Measurements from ENCODE around the gene CD44. TPM values are rescaled to one million over a fixed set of nuclear protein-coding genes. Genes with fewer than 3 reads are reported as not detected.

Gene CD44
- total RNA-seq, 4 donors from 2014 or later, result 164 to 302 (median 189) TPM

DNA sequence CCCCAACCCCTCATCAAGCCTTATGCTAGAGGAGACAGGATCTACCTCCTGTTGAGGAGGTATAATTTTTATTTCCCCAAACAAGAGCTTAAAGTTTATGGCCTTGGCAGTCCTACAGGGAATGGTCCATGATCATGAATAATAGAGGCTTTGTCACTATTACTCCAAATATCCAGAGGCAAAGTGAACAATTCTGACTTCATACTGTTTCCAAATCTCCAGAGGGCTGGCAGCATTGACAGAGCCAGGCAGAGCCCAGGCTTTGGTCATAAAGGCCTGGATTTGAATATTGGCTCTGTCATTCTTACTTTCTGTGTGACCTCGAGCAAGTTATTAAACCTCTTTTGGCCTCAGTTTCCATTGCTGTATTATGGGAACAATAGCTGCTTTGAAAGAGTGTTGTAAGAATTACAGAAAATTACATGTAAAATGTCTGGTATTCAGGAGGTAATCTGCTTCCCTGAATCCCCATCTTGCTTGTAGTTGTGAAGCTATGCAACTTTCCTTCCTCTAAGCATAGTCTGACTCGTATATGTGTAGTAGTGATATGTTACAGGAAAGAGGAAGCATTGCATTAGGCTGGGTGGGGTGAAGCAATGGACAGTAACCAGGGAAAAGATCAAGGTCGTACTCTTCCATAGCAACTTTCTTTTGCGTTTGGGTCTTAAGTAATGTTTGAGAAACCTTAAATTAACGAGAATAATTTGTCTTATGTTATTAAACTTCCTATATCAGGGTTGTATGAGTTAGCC, 88.8 kb downstream of the CD44 start:
- Histone ChIP-seq H3K4me1 (peaks cover 27 to 32% of the 10 kb centered on the region in 2 donors), H3K27me3 (no peaks in the 10 kb centered on the region), H3K9me3 (no peaks in the 10 kb centered on the region), H3K4me3 (replicated peaks in 1 of 3) (no peak overlapping the region), H3K27ac (no peak overlapping the region), H3K36me3 (peaks cover 0 to 4% of the 10 kb centered on the region in 2 donors)
- TF ChIP-seq CTCF (IDR thresholded peaks at IDR 0.05) (no peak), POLR2A (IDR thresholded peaks at IDR 0.05) (no peak)
- no peak for DNase-seq
- 89 to 90% methylated on average over 5 of the region's 5 CpGs for WGBS, 2 donors
- intact Hi-C loops (cut with DNase I), result no loop called here

DNA sequence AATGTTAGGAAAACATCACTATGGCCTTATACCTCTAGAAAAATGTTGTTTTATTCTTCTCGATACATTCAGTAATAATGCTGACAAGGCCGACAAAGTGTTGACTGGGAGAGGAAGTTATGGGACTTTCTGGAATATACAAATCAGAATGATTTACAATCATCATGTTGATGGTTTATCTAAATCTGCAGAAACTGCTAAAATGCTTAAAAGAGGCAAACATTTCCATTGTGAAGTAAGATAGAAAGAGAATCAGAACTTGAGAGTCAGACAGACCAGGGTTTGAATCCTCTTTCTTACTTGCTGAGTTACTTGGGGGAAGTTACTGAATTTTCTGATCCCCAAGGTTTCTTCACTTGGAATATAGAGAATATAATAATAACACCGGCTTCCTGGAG, 89.4 kb downstream of the CD44 start:
- no peak overlapping the region for H3K27ac ChIP-seq
- TF ChIP-seq CTCF (IDR thresholded peaks at IDR 0.05) (no peak), POLR2A (IDR thresholded peaks at IDR 0.05) (no peak)
- no peaks in the 10 kb centered on the region for H3K27me3 ChIP-seq
- no peak for DNase-seq
- no peaks in the 10 kb centered on the region for H3K9me3 ChIP-seq
- intact Hi-C loops (cut with DNase I), result no loop called here
- no peak overlapping the region for H3K4me3 ChIP-seq (replicated peaks in 1 of 3)
- peaks cover 31 to 38% of the 10 kb centered on the region in 2 donors for H3K4me1 ChIP-seq
- WGBS, 2 donors, result 91 to 93% methylated on average over 3 of the region's 3 CpGs
- H3K36me3 ChIP-seq, result peaks cover 0 to under 1% of the 10 kb centered on the region in 2 donors

DNA sequence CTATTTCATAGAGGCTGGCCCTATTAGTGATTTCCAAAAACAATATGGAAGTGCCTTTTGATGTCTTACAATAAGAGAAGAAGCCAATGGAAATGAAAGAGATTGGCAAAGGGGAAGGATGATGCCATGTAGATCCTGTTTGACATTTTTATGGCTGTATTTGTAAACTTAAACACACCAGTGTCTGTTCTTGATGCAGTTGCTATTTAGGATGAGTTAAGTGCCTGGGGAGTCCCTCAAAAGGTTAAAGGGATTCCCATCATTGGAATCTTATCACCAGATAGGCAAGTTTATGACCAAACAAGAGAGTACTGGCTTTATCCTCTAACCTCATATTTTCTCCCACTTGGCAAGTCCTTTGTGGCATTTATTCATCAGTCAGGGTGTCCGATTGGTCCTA, 91.4 kb downstream of the CD44 start:
- intact Hi-C loops (cut with DNase I), result loop anchor here (10.0 kb wide), 1 partner anchor 96 kb away; the partner anchor contains the start of gene CD44
- peak overlapping the region; percentile 73 to 82 (median 79) for H3K27ac ChIP-seq
- no peaks in the 10 kb centered on the region for H3K9me3 ChIP-seq
- no peak for DNase-seq
- H3K36me3 ChIP-seq, result no peaks in the 10 kb centered on the region
- TF ChIP-seq CTCF (IDR thresholded peaks at IDR 0.05) (no peak), POLR2A (IDR thresholded peaks at IDR 0.05) (no peak)
- H3K4me1 ChIP-seq, result peaks cover 42 to 44% of the 10 kb centered on the region in 2 donors
- H3K4me3 ChIP-seq (replicated peaks in 1 of 3), result no peak overlapping the region
- no peaks in the 10 kb centered on the region for H3K27me3 ChIP-seq
- 35 to 50% methylated on average over 1 of the region's 1 CpG for WGBS, 2 donors

DNA sequence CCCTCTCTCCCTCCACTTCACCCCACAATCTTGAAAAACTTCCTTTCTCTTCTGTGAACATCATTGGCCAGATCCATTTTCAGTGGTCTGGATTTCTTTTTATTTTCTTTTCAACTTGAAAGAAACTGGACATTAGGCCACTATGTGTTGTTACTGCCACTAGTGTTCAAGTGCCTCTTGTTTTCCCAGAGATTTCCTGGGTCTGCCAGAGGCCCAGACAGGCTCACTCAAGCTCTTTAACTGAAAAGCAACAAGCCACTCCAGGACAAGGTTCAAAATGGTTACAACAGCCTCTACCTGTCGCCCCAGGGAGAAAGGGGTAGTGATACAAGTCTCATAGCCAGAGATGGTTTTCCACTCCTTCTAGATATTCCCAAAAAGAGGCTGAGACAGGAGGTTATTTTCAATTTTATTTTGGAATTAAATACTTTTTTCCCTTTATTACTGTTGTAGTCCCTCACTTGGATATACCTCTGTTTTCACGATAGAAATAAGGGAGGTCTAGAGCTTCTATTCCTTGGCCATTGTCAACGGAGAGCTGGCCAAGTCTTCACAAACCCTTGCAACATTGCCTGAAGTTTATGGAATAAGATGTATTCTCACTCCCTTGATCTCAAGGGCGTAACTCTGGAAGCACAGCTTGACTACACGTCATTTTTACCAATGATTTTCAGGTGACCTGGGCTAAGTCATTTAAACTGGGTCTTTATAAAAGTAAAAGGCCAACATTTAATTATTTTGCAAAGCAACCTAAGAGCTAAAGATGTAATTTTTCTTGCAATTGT, 92.3 kb downstream of the CD44 start:
- no peak overlapping the region for H3K4me3 ChIP-seq (replicated peaks in 1 of 3)
- H3K9me3 ChIP-seq, result no peaks in the 10 kb centered on the region
- H3K36me3 ChIP-seq, result no peaks in the 10 kb centered on the region
- H3K27ac ChIP-seq, result peak overlapping the region; percentile 73 to 82 (median 79)
- DNase-seq, result peak; percentile 64 to 72
- 47 to 49% methylated on average over 5 of the region's 5 CpGs for WGBS, 2 donors
- TF ChIP-seq POLR2A (IDR thresholded peaks at IDR 0.05), result no peak
- no peak for TF ChIP-seq CTCF (IDR thresholded peaks at IDR 0.05)
- H3K4me1 ChIP-seq, result peaks cover 47 to 53% of the 10 kb centered on the region in 2 donors
- intact Hi-C loops (cut with DNase I), result loop anchor here (10.0 kb wide), 1 partner anchor 96 kb away; the partner anchor contains the start of gene CD44
- no peaks in the 10 kb centered on the region for H3K27me3 ChIP-seq

Data from thyroid gland (tissue), 4 donors.